Measurements from ENCODE around the gene CPB2. TPM values are rescaled to one million over a fixed set of nuclear protein-coding genes. Genes with fewer than 3 reads are reported as not detected.

Gene CPB2
- total RNA-seq, 3 donors from 2014 or later (not counting 1 experiment from before 2014, with no cell fraction given), result not detected

GRCh38 chr13:46134961-46135522 lies 30.2 kb upstream of the CPB2 start:
- H3K36me3 Mint-ChIP-seq, result peaks cover 48% of the 10 kb centered on the region

GRCh38 chr13:46134494-46134893 lies 29.7 kb upstream of the CPB2 start:
- Mint-ChIP-seq H3K9me3 (no peaks in the 10 kb centered on the region), H3K36me3 (peaks cover 48% of the 10 kb centered on the region), H3K27me3 (ENCODE audit: low read depth in 2 of 2) (no peaks in the 10 kb centered on the region), H3K27ac (peak overlapping the region; percentile 88 to 92), H3K4me3 (no peak overlapping the region), H3K4me1 (peaks cover 54 to 61% of the 10 kb centered on the region in 2 donors)
- intact Hi-C loops (cut with micrococcal nuclease), result no loop called here
- Histone ChIP-seq H3K4me3 (ENCODE audit: low read length) (no peak overlapping the region), H3K4me1 (ENCODE audit: control insufficient read depth, insufficient read depth, low read length) (peaks cover 9% of the 10 kb centered on the region), H3K36me3 (ENCODE audit: control insufficient read depth, insufficient read depth, low read length) (peaks cover 95% of the 10 kb centered on the region), H3K27ac (ENCODE audit: low read length) (no peak overlapping the region), H3K27me3 (ENCODE audit: control insufficient read depth, insufficient read depth, low read length) (no peaks in the 10 kb centered on the region), H3K9me3 (ENCODE audit: control insufficient read depth, insufficient read depth, low read length) (no peaks in the 10 kb centered on the region)
- 86% methylated on average over 2 of the region's 2 CpGs for whole genome bisulfite sequencing (ENCODE audit: insufficient coverage)
- TF ChIP-seq CTCF (IDR thresholded peaks at IDR 0.05), result no peak
- ATAC-seq, result no peak
- DNase-seq, result no peak

More at GRCh38 chr13:46134961-46135522, 30.2 kb upstream of the CPB2 start:
- intact Hi-C loops (cut with micrococcal nuclease), result no loop called here
- H3K27ac Mint-ChIP-seq, result peak overlapping the region; percentile 88 to 92
- ATAC-seq (no peak), DNase-seq (no peak)
- H3K9me3 Mint-ChIP-seq, result no peaks in the 10 kb centered on the region
- no peak for TF ChIP-seq CTCF (IDR thresholded peaks at IDR 0.05)
- peaks cover 9% of the 10 kb centered on the region for H3K4me1 ChIP-seq (ENCODE audit: control insufficient read depth, insufficient read depth, low read length)
- whole genome bisulfite sequencing (ENCODE audit: insufficient coverage), result 87% methylated on average over 3 of the region's 4 CpGs
- no peaks in the 10 kb centered on the region for H3K27me3 ChIP-seq (ENCODE audit: control insufficient read depth, insufficient read depth, low read length)
- peaks cover 95% of the 10 kb centered on the region for H3K36me3 ChIP-seq (ENCODE audit: control insufficient read depth, insufficient read depth, low read length)
- no peak overlapping the region for H3K27ac ChIP-seq (ENCODE audit: low read length)
- H3K27me3 Mint-ChIP-seq (ENCODE audit: low read depth in 2 of 2), result no peaks in the 10 kb centered on the region
- H3K9me3 ChIP-seq (ENCODE audit: control insufficient read depth, insufficient read depth, low read length), result no peaks in the 10 kb centered on the region
- peaks cover 58 to 66% of the 10 kb centered on the region in 2 donors for H3K4me1 Mint-ChIP-seq
- H3K4me3 ChIP-seq (ENCODE audit: low read length), result no peak overlapping the region
- H3K4me3 Mint-ChIP-seq, result no peak overlapping the region

DNA sequence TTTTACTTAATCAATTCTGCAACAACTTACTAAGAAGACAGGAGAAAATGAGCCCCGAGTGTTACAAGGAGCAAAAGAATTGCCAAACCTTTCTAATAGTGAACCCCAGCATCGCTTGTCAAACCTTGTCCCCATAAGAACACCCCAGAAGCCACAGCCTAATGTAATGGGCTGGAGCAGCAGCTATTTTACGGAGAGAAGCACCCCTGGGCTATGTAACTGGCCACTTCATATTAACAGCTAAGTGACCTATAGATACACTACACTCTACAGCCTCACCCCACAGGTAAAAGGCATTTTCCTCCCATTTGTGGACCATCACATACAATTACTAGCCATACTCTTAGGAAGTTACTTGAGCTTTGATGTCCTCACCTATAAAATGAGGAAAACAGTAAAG lies 27.3 kb upstream of the CPB2 start:
- peak overlapping the region; percentile 88 to 92 for H3K27ac Mint-ChIP-seq
- 92% methylated on average over 3 of the region's 3 CpGs for WGBS (ENCODE audit: insufficient coverage)

More for the DNA sequence above, 27.3 kb upstream of the CPB2 start:
- Histone ChIP-seq H3K27me3 (ENCODE audit: control insufficient read depth, insufficient read depth, low read length) (no peaks in the 10 kb centered on the region), H3K36me3 (ENCODE audit: control insufficient read depth, insufficient read depth, low read length) (peaks cover 96% of the 10 kb centered on the region), H3K9me3 (ENCODE audit: control insufficient read depth, insufficient read depth, low read length) (no peaks in the 10 kb centered on the region), H3K27ac (ENCODE audit: low read length) (peak overlapping the region; percentile 24), H3K4me3 (ENCODE audit: low read length) (no peak overlapping the region), H3K4me1 (ENCODE audit: control insufficient read depth, insufficient read depth, low read length) (peaks cover 9% of the 10 kb centered on the region)
- no peak for TF ChIP-seq CTCF (IDR thresholded peaks at IDR 0.05)
- DNase-seq (no peak), ATAC-seq (no peak)
- intact Hi-C loops (cut with micrococcal nuclease), result no loop called here
- Mint-ChIP-seq H3K4me1 (peaks cover 52 to 54% of the 10 kb centered on the region in 2 donors), H3K27me3 (ENCODE audit: low read depth in 2 of 2) (no peaks in the 10 kb centered on the region), H3K9me3 (no peaks in the 10 kb centered on the region), H3K4me3 (no peak overlapping the region), H3K36me3 (peaks cover 55% of the 10 kb centered on the region)
